Natural killer cell (primary cell): ENCODE data around the gene ZNF594. TPM values are rescaled to one million over a fixed set of nuclear protein-coding genes. Genes with fewer than 3 reads are reported as not detected.
"Not testable (repeated sequence)": the region's sequence is repeated elsewhere in the genome, so short reads cannot be mapped to it uniquely, and the experiment has no call there.

Source experiments
- ATAC-seq, 3 donors: fragments of 150-1000 bp in 2 of 3; fragments of 200-7000 bp in 1 of 3; cut with Tn5 transposase; 1 replicate in 1 of 3; 2 replicates in 2 of 3; pipeline ENCODE4 v1.10.0; 2021; ENCODE audit warnings: mild to moderate bottlenecking in 2 of 3, moderate library complexity in 2 of 3
- DNase-seq, 2 donors: peaks; one replicate each; pipeline versions ENCODE4 v3.0.0 to v3.0.0-alpha.2; 2013 to 2021; ENCODE audit warnings: mixed read lengths in 1 of 2
- H3K27ac ChIP-seq: one replicate; pipeline ENCODE4 v1.5.1; 2013; ENCODE audit warnings: mild to moderate bottlenecking, low read length
- H3K27me3 ChIP-seq: one replicate; pipeline ENCODE4 v1.6.1; 2013; ENCODE audit warnings: low read length; ENCODE audit not compliant: control insufficient read depth, insufficient read depth
- H3K36me3 ChIP-seq: one replicate; pipeline ENCODE4 v1.6.1; 2013; ENCODE audit warnings: low read length; ENCODE audit not compliant: control insufficient read depth, insufficient read depth
- H3K4me1 ChIP-seq: one replicate; pipeline ENCODE4 v1.6.1; 2013; ENCODE audit warnings: low read length; ENCODE audit not compliant: control insufficient read depth, insufficient read depth
- H3K4me3 ChIP-seq: one replicate; pipeline ENCODE4 v1.5.1; 2013; ENCODE audit warnings: low read length
- H3K9me3 ChIP-seq: one replicate; pipeline ENCODE4 v1.6.1; 2013; ENCODE audit warnings: low read length; ENCODE audit not compliant: control insufficient read depth, insufficient read depth
- H3K27ac Mint-ChIP-seq, 2 donors: one replicate each; pipeline ENCODE4 v1.8.0; 2022; ENCODE audit warnings: mild to moderate bottlenecking in 2 of 2, mixed read lengths in 2 of 2, moderate library complexity in 1 of 2
- H3K27me3 Mint-ChIP-seq, 2 donors: one replicate each; pipeline ENCODE4 v1.8.0; 2022; ENCODE audit warnings: low read depth in 2 of 2, mixed read lengths in 2 of 2
- H3K36me3 Mint-ChIP-seq: one replicate; pipeline ENCODE4 v1.8.0; 2022; ENCODE audit warnings: mixed read lengths
- H3K4me1 Mint-ChIP-seq, 2 donors: one replicate each; pipeline ENCODE4 v1.8.0; 2022; ENCODE audit warnings: mixed read lengths in 2 of 2
- H3K4me3 Mint-ChIP-seq: one replicate; pipeline ENCODE4 v1.8.0; 2022; ENCODE audit warnings: mild to moderate bottlenecking, moderate library complexity, mixed read lengths
- H3K9me3 Mint-ChIP-seq, 2 donors: one replicate each; pipeline ENCODE4 v1.8.0; 2022; ENCODE audit warnings: mixed read lengths in 2 of 2
- WGBS: methylation state at CpG from one replicate; pipeline ENCODE4 v1.1.7; 2013; ENCODE audit warnings: missing lambda C conversion rate; ENCODE audit not compliant: insufficient coverage; 5-methylcytosine and 5-hydroxymethylcytosine counted together
- intact Hi-C: fragments of 100-400 bp; cut with micrococcal nuclease; formaldehyde crosslinking; loops from one replicate; pipeline ENCODE4 v1.14.2; 2022
- total RNA-seq, 4 donors: library from RNA; stranded (reverse); fragments of 120-200 nt in 1 of 4; gene quantifications; one replicate each; pipeline versions ENCODE4 v1.2.3 to v1.2.4, GENCODE V29; 2013 to 2022
- TF ChIP-seq, protein P1 (sequence below): fragments of 200-600 bp; IDR thresholded peaks from one replicate; pipeline ENCODE4 v1.8.0; 2022; ENCODE audit warnings: antibody characterized with exemption

The ZNF594 gene
- total RNA-seq, 3 donors from 2014 or later (not counting 1 experiment from before 2014, with no cell fraction given): 5.1 to 7.9 (median 6.1) TPM

DNA sequence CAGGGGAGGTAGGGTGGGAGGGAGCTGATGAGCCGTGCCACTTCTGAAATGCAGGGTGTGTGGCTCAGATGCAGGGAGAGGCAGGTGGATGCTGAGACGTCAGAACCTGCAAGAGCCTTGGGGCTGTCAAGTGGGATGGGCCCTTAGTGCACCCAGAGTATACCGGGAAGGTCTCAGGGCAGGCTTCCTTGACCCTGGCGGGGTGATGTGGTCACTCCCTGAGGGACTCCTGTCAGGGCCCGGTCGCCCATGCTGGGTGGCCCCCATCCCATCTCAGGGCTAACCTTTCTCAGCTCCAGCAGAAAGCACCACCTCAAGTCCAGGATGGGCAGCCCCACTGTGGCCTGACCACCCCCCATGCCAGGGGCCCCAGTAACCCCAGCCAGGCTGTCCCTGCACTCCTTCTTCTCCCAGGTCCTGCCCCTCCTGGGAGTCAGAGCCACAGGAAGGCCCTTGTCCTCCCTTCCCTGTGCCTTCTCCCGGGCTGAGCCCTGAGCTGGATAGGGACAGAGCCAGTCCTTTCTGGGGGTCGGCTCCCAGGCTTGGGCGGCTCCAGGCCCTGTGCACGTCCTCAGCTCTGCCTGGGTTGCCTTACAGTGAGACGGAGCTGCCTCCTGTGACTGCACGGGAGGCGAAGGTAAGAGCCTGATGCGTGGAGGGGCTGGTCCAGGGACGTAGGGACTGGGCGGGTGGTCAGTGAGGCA lies 59.7 kb downstream of the ZNF594 start:
- H3K4me1 Mint-ChIP-seq, H3K27me3 ChIP-seq, H3K36me3 Mint-ChIP-seq, intact Hi-C loops, H3K36me3 ChIP-seq, H3K9me3 Mint-ChIP-seq, DNase-seq, H3K4me3 ChIP-seq, H3K27ac Mint-ChIP-seq, H3K27ac ChIP-seq, H3K4me1 ChIP-seq, H3K4me3 Mint-ChIP-seq, H3K9me3 ChIP-seq, ATAC-seq, H3K27me3 Mint-ChIP-seq: not testable (repeated sequence)
- 87% methylated on average over 16 of the region's 16 CpGs for WGBS

DNA sequence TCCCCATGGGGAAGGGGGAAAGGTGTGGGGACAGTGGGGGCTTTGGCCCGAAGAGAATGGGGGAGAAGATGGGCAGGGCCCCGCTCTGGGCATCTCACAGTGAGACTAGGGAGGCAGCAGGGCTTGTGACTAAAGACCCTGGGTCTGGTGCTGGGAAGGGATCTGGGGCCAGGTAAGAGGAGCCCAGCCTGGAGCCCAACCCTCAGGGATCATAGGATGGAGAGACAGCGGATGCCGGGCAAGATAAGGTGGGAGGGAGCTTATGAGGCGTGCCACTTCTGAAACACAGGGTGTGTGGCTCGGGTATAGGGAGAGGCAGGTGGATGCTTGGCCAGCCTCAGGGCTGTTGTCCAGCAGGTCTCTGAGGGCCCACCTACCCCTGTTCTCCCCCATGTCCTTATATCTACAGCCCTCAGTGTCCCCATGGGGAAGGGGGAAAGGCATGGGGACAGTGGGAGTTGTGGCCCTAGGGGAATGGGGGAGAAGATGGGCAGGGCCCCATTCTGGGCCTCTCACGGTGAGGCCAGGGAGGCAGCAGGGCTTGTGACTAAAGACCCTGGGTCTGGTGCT lies 60.4 kb downstream of the ZNF594 start:
- Mint-ChIP-seq H3K4me1 (no peaks in the 10 kb centered on the region), H3K36me3 (no peaks in the 10 kb centered on the region), H3K4me3 (no peak overlapping the region), H3K9me3 (no peaks in the 10 kb centered on the region), H3K27me3 (peaks cover 0 to 10% of the 10 kb centered on the region in 2 donors), H3K27ac (no peak overlapping the region)
- Histone ChIP-seq H3K4me1 (no peaks in the 10 kb centered on the region), H3K27ac (no peak overlapping the region), H3K36me3 (no peaks in the 10 kb centered on the region), H3K27me3 (no peaks in the 10 kb centered on the region), H3K4me3 (no peak overlapping the region), H3K9me3 (no peaks in the 10 kb centered on the region)
- DNase-seq (no peak), ATAC-seq (no peak)
- intact Hi-C loops: no loop called here
- TF ChIP-seq, protein P1, sequence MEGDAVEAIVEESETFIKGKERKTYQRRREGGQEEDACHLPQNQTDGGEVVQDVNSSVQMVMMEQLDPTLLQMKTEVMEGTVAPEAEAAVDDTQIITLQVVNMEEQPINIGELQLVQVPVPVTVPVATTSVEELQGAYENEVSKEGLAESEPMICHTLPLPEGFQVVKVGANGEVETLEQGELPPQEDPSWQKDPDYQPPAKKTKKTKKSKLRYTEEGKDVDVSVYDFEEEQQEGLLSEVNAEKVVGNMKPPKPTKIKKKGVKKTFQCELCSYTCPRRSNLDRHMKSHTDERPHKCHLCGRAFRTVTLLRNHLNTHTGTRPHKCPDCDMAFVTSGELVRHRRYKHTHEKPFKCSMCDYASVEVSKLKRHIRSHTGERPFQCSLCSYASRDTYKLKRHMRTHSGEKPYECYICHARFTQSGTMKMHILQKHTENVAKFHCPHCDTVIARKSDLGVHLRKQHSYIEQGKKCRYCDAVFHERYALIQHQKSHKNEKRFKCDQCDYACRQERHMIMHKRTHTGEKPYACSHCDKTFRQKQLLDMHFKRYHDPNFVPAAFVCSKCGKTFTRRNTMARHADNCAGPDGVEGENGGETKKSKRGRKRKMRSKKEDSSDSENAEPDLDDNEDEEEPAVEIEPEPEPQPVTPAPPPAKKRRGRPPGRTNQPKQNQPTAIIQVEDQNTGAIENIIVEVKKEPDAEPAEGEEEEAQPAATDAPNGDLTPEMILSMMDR: no peak
- WGBS: 93% methylated on average over 7 of the region's 7 CpGs

DNA sequence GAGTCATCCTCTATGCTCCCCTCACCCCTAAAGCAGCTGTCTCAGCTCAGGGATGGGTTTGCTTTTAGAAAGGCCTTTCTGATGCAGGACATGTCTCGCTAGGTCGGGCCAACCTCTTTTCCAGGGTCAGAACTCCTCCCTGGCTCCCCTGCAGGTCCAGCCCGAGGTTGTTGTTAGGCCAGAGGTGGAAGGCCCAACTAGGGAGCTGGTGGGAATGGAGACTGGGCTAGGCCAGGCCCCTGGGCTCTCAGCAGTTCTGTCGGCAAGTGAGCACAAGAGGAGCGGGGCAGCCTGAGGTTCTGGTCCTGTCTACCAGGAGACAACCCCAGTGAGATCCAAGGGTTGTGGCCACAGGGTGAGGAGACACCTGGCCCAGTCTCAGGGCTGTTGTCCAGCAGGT lies 61.0 kb downstream of the ZNF594 start:
- 86% methylated on average over 5 of the region's 5 CpGs for WGBS

DNA sequence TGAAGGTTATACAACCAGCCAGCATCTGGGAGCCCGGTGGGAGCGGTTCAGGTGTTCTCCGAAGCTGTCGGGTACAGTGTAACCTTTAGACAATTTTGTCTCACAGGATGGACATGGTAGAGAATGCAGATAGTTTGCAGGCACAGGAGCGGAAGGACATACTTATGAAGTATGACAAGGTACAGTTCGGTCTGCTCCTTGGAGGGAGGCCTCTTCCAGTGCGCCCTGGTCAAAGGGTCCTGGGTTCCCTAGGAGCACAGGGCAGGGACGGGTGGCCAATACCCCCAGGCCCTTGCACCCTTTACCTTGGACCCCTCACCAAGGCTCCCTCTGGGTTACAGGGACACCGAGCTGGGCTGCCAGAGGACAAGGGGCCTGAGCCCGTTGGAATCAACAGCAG lies 61.4 kb downstream of the ZNF594 start:
- H3K9me3 Mint-ChIP-seq, ATAC-seq, H3K27me3 ChIP-seq, H3K9me3 ChIP-seq, H3K27me3 Mint-ChIP-seq, H3K27ac ChIP-seq, H3K4me3 Mint-ChIP-seq, H3K27ac Mint-ChIP-seq, H3K4me3 ChIP-seq, intact Hi-C loops, H3K36me3 ChIP-seq, H3K36me3 Mint-ChIP-seq, H3K4me1 ChIP-seq, H3K4me1 Mint-ChIP-seq, DNase-seq: not testable (repeated sequence)
- 90% methylated on average over 10 of the region's 10 CpGs for WGBS

More for the DNA sequence above, 61.0 kb downstream of the ZNF594 start:
- H3K9me3 ChIP-seq, H3K27me3 Mint-ChIP-seq, H3K9me3 Mint-ChIP-seq, H3K4me3 ChIP-seq, intact Hi-C loops, DNase-seq, H3K27ac Mint-ChIP-seq, H3K36me3 Mint-ChIP-seq, ATAC-seq, H3K36me3 ChIP-seq, H3K27ac ChIP-seq, H3K4me1 ChIP-seq, H3K4me1 Mint-ChIP-seq, H3K4me3 Mint-ChIP-seq, H3K27me3 ChIP-seq: not testable (repeated sequence)

DNA sequence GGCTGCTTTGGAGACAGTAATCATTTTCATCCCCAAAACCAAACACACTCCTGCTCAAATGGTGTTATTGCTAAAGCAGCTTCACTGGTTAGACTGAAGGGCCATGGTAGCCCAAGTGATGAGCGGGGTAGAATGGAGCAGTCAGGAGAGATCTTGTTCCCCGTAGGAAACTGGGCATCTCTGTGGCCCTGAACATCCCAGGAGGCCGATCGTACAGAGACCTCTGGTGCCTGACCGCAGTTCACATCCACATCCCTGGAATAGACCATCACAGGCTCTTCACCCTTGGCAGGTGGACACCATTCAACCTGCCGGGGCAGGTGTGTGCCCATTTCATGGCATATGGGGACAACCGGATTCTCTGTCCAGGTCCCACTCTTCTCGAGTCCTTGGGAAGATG lies 61.9 kb downstream of the ZNF594 start:
- 88% methylated on average over 8 of the region's 8 CpGs for WGBS
- H3K36me3 Mint-ChIP-seq, H3K27me3 Mint-ChIP-seq, H3K27me3 ChIP-seq, DNase-seq, H3K36me3 ChIP-seq, H3K4me1 ChIP-seq, H3K27ac Mint-ChIP-seq, H3K4me1 Mint-ChIP-seq, intact Hi-C loops, H3K9me3 ChIP-seq, H3K27ac ChIP-seq, ATAC-seq, H3K4me3 Mint-ChIP-seq, H3K4me3 ChIP-seq, H3K9me3 Mint-ChIP-seq: not testable (repeated sequence)

Other genes starting within 250 kb of the ZNF594 start
- 1,000 to 10,000 TPM; 1,278 to 1,379 (median 1,308) TPM for gene PFN1, start 243.3 kb downstream of the ZNF594 start, total RNA-seq
- 10 to 100 TPM; 26.1 to 28.4 (median 26.6) TPM for gene ENO3, start 240.7 kb downstream of the ZNF594 start, total RNA-seq
- 10 to 100 TPM; 45.7 to 60.2 (median 59.6) TPM for gene SPAG7, start 224.1 kb downstream of the ZNF594 start, total RNA-seq
- 10 to 100 TPM; 56.2 to 69.5 (median 69.4) TPM for gene CAMTA2, start 204.2 kb downstream of the ZNF594 start, total RNA-seq
- gene INCA1, start 194.3 kb downstream of the ZNF594 start, total RNA-seq: under 1 TPM in 2 of 3 donors, not detected in 1; 0.39 to 0.54 TPM
- 10 to 100 TPM; 17.1 to 28.6 (median 22.2) TPM for gene KIF1C, start 193.9 kb downstream of the ZNF594 start, total RNA-seq
- not detected for gene SLC52A1, start 156.4 kb downstream of the ZNF594 start, total RNA-seq
- gene ZFP3, start 113.4 kb downstream of the ZNF594 start, total RNA-seq: 1 to 10 TPM; 3.8 to 7.2 (median 5.1) TPM
- gene ZNF232, start 80.0 kb downstream of the ZNF594 start, total RNA-seq: 1 to 10 TPM; 2.8 to 6.5 (median 5.6) TPM
- under 1 TPM; 0.07 to 0.34 (median 0.13) TPM for gene USP6, start 75.8 kb downstream of the ZNF594 start, total RNA-seq
- 1 to 10 TPM; 3.9 to 10.0 (median 8.0) TPM for gene SCIMP, start 43.0 kb upstream of the ZNF594 start, total RNA-seq
- 10 to 100 TPM; 44.1 to 64.0 (median 44.2) TPM for gene RABEP1, start 90.4 kb upstream of the ZNF594 start, total RNA-seq
- 100 to 1,000 TPM; 112 to 136 (median 125) TPM for gene NUP88, start 227.8 kb upstream of the ZNF594 start, total RNA-seq
- 10 to 100 TPM; 61.8 to 87.7 (median 74.4) TPM for gene RPAIN, start 228.3 kb upstream of the ZNF594 start, total RNA-seq
- gene C1QBP, start 247.3 kb upstream of the ZNF594 start, total RNA-seq: 10 to 100 TPM; 38.1 to 40.8 (median 40.0) TPM